Iris pigment epithelial cell (primary cell): ENCODE measurements around the gene SLC39A13.

ENCODE experiments used
- DNase-seq: peaks from one replicate; pipeline ENCODE4 v3.0.0-alpha.2; 2011; ENCODE audit warnings: low read depth

SLC39A13 gene

DNA sequence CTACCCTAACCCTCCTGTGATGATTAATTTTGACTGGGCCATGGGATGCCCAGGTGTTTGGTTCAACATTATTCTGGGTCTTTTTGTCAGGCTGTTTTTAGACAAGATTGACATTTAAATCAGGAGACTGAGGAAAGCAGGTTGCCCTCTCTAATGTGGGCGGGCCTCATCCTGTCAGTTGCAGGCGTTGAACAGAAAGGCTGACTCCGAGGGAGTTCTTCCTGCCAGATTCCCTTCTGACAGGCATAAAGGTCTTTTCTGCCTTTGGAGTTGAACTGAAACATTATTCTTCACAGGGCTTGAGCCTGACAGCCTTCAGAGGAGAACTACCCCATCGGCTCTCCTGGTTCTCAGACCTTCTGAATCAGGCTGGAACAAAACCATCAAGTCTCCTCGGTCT, 22.1 kb downstream of the SLC39A13 start:
- DNase-seq: no peak

DNA sequence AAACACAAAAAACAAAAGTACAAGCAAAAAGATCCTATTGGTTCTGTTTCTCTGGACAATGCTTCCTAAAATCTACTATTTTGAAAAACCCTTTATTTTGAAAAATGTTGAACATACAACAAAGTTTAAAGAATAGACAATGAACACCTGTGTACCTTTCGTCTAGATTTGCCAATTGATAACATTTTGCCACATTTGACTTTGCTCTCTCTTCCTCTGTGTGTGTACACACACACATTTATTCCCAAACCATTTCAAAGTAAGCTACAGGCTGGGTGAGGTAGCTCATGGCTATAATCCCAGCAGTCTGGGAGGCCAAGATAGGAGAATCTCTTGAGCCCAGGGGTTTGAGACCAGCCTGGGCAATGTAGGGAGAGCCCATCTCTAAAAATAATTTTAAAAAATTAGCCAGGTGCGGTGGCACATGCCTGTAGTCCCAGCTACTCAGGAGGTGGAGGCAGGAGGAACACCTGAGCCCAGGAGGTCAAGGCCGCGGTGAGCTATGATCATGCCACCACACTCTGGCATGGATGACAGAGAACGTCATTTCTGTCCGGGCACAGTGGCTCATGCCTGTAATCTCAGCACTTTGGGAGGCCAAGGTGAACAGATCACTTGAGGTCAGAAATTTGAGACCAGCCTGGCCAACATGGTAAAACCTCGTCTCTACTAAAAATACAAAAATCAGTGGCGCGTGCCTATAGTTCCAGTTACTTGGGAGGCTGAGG, 23.1 kb downstream of the SLC39A13 start:
- DNase-seq: no peak

DNA sequence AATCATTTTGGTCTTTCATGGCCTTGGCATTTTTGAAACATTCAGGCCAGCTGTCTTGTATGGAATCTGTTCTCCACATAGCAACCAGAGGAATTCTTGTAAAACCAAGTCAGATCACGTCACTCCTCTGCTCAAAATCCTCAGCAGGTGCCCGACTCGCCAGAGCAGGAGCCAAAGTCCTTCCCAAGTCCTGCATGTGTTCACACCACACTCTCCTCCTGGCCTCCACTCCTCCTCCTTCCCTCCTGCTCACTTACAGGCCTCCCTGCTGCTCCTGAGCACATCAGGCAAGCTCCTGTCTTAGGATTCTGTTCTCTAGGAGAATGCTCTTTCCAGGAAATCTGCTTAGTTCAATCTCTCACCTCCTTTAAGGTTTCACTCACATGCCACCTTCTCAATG, 24.8 kb downstream of the SLC39A13 start:
- DNase-seq: no peak

DNA sequence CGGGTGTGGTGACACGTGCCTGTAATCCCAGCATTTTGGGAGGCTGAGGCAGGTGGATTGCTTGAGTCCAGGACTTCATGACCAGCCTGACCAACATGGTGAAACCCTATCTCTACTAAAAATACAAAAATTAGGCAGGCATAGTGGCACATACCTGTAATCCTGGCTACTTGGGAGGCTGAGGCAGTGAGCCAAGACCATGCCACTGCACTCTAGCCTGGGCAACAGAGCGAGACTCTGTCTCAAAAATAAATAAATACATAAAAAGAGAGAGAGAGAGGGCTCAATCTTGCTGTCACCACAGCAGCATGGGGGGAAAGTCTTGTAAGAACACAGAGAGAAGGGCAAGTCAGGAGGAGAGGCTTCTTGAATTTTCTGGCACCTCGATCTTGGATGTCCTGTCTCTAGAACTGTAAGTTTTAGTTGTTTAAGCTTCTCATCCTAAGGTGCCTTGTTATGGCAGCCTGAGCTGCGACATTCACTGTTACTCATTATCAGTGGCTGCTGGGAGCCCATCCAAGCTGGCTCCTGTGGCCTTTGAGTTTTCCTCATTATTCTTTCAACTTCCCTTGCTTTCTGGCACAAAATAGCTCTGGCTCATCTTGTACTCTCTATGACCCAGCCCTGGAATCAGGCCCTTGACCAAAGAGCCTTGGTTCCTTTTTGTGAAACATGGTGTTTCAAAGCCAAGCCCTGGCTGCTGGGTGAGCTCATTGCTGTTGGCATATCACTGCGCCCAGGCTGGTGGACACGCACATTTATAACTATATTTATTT, 25.8 kb downstream of the SLC39A13 start:
- DNase-seq: no peak

DNA sequence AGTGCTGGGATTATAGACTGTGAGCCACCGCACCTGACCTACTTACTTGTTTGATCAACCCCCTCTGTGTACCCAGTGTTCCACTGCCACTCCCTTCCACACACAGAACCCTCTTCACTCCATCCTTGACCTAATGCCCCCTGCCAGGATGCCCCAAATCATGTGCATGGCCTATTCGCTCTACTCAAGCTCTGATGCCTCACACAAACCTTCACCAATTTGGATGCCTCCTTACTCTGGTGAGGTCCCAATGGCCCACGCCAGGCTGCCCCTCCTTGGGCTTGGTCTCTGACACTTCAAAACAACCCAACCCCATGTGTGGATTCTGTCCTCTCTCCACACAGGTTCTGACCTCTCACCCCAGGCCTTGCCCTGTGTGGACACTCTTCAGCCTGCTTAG, 27.3 kb downstream of the SLC39A13 start:
- no peak for DNase-seq

DNA sequence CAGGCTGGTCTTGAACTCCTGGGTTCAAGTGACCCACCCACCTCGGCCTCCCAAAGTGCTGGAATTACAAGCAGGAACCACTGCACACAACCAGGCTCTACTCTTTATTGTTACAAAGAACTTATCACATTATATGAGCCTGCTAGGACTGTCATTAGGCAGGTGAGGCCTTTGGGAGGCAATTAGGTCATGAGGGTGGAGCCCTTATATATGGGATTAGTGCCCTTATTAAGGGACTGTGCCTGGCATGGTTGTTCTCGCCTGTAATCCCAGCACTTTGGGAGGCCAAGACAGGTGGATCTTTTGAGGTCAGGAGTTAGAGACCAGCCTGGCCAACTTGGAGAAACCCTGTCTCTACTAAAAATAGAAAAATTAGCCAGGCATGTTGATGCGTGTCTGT, 28.3 kb downstream of the SLC39A13 start:
- no peak for DNase-seq

DNA sequence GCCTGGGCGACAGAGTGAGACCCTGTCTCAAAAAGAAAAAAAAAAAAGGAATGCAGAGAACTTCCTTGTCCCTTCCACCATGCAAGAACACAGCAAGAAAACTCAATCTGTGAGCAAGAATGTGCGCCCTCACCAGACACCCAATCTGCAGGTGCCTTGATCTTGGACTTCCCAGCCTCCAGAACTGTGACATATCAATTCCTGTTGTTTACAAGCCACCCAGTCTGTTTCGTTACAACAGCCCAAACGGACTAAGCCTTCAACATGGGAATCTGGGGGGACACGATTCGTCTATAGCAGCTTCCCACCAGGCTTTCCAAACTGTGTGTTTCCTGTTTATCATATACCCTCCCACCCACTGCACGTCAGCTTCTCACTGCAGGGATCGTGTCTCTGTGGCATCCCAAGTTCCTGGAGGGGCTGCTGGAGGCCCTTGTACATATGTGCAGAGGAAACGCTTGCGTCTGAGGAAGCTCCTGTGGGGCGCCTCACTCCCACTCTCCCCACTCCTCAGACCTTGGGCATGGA, 28.9 kb downstream of the SLC39A13 start:
- no peak for DNase-seq

DNA sequence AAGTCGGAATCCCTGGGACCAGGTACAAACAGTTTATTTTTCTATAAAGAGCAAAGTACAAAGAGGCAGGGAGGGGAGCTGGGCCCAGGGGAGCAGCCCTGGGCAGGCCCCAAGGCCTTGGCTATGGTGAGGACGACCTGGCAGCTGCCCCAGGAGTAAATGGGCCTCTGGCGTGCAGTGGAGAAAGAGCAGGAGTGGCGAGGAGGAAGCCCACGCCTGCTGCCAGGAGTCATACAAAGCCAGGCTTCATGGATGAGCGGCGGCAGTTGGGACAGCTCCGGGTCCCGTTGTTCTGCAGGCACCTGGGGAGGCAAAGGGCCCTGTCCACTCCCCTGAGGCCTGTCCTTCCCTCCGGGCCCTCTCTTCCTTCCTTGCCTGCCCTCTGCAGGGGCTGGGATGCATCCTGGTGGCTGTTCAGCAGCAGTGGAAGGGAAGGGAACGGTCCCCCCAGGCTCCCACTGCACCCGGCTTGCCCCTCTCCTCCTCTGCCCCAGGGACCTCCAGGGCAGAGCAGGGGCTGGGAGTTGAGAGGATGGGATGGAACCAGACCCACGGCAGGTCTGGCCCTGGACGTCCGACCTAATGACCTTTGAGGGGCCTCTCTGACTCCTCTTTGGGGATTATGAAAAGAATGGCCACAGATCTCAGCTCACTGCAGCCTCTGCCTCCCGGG, 29.5 kb downstream of the SLC39A13 start:
- DNase-seq: no peak

DNA sequence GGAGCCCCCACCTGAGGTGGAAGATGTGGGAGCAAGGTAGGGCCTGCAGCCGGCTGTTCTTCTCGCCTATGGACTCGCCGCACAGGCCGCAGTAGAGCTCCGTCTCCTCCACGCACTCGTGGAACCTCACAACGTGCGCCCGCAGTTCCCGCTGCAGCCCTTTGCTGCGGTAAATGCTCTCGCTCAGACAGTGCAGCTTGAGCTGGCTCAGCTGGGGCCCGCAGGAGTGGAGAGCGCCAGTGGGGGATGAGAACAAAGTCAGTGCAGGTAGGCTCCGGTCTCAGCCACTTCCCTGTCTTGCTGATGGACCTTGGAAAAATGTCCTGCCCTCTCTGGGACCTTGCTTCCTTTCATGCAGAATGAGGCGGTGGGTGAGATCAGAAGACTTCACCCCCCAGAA, 30.3 kb downstream of the SLC39A13 start:
- DNase-seq: no peak

DNA sequence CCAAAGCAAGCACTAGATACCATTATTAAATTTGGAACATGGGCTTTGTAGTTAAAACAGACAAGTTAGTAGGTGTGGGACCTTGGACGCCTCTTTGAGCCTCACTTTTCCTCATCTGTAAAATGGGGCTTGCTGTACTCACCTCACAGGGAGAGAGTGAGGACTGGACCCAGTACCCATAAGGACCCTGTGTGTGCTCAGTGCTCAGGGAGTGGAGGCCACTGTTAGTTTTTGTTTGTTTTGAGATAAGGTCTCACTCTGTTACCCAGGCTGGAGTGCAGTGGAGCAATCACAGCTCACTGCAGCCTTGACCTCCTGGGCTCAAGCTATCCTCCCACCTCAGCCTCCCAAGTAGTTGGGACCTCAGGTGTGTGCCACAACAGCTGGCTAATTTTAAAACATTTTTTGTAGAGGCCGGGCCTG, 31.7 kb downstream of the SLC39A13 start:
- no peak for DNase-seq

DNA sequence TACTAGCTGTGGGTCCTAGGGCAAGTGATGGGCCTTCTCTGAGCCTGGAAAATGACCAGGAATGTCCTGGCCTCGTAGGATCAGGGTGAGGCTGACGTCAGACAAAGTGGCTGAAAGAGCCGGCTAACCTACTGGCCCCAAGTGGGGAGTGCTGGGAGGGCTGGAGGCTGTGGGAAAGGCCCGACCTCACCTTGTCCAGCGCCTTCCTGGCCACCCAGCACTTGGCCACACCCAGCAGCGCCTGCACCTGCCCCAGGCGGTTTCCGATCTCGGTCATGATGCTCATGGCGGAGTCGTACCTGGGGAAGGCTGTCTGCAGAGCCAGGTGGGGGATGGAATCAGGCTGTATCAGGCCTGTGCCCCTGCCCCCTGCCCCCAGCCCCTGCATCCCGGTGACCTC, 33.0 kb downstream of the SLC39A13 start:
- DNase-seq: no peak

DNA sequence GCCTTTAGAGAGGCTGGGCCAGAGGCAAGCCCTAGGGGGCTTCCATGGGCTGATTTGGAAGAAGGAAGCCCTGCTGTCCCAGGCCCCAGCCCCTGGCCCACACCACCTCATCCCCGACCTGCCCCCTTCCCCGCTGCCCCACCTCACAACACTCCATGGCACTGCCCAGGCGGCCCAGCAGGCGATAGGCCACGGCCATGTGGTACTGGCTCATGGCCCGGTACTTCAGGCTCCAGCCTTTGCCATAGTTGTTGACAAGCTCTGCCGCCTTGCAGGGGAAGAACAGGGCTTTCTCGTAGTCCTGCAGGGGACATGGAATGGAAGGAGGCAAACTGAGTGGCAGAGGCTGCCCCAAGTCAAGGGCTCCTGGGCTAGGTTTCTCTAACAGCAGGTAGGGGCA, 34.1 kb downstream of the SLC39A13 start:
- DNase-seq: no peak

DNA sequence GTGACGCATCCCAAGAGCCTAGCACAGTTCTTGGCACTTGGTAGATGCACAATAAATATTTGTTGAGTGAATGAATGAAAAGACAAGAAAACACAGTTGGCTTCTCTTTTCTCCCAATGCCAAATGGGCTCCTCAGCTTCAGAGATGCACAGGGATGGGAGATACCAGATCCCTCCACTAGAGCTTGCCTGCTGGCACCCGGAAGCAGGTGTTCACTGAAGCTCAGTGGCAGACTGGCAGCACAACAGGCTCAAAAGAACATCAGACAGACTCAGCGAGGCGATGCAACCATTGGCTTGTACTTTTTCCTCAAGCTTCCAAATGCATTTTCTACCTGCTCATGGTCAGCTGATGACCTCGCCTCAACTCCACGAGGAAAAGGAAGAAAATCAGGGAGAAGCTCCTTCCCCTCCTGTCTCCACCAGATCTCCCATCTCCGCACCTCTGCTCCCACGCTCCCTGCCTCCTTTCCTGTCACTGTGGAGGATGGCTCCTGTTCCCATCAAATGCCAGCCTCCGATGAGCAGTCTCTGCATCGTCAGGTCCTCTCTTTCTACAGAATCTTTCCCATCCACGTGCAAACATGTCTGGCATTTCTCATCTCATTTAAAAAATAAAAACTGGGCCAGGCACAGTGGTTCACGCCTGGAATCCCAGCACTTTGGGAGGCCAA, 34.8 kb downstream of the SLC39A13 start:
- no peak for DNase-seq

DNA sequence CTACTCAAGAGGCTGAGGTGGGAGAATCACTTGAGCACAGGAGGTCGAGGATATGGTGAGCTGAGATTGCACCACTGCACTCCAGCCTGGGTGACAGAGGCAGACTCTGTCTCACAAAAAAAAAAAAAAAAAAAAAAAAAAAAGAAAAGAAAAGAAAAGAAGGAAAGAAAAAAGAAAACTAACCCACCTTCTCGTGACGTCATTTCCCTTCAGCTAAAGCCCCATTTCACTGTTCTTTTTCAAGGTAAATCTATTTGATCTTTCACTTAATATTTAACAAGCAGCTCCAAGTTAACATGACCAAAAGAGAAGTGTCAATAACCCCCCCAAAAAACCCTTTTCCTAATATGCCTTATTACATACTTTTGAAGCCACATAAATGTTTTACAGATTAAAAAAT, 35.4 kb downstream of the SLC39A13 start:
- no peak for DNase-seq

DNA sequence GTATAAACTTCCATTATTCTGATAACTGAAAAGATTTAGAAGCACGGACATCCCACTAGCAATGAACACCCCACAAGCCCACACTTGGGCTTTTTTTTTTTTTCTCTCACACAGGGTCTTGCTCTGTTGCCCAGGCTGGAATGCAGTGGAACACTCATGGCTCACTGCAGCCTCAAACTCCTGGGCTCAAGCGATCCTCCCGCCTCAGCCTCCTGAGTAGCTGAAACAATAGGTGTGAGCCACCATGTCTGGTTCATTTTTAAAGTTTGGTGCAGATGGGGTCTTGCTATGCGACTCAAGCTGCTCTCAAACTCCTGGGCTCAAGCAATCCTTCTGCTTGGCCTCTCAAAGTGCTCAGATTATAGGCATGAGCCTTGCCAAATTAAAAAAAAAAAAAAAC, 37.5 kb downstream of the SLC39A13 start:
- no peak for DNase-seq

DNA sequence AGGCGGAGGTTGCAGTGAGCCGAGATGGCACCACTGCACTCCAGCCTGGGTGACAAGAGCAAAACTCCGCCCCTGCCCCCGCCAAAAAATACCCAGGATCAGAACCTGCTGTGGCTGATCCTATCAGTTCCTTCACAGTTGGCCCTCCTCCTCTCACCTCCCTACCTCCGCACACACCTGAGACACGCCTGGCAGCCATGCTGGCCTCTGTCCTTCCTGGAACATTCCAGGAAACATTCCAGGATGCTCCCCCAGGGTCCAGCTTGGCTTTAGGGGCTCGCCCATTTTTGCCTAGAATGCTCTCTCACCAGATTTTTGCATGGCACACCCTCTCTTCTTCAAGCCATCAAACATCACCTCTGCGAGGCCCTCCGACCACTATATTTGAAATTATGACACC, 38.4 kb downstream of the SLC39A13 start:
- no peak for DNase-seq

DNA sequence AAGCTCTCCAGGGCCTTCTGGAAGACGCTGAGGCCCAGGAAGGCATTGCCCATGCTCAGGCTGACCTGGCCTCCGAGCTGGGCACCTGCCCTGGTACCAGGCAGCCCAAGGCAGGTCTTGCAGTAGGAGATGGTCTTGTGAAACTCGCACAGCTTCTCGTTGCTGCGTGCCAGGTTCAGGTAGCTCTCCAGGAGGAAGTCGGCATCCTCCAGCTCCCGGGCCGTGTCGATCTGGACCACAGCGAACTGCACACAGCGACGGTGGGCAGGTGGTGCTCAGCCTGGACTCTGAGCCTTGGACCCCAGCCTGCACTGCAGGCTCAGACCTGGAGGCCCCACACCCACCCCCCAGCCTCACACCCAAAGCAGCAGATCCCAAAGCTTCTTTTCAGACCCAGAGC, 39.5 kb downstream of the SLC39A13 start:
- no peak for DNase-seq

DNA sequence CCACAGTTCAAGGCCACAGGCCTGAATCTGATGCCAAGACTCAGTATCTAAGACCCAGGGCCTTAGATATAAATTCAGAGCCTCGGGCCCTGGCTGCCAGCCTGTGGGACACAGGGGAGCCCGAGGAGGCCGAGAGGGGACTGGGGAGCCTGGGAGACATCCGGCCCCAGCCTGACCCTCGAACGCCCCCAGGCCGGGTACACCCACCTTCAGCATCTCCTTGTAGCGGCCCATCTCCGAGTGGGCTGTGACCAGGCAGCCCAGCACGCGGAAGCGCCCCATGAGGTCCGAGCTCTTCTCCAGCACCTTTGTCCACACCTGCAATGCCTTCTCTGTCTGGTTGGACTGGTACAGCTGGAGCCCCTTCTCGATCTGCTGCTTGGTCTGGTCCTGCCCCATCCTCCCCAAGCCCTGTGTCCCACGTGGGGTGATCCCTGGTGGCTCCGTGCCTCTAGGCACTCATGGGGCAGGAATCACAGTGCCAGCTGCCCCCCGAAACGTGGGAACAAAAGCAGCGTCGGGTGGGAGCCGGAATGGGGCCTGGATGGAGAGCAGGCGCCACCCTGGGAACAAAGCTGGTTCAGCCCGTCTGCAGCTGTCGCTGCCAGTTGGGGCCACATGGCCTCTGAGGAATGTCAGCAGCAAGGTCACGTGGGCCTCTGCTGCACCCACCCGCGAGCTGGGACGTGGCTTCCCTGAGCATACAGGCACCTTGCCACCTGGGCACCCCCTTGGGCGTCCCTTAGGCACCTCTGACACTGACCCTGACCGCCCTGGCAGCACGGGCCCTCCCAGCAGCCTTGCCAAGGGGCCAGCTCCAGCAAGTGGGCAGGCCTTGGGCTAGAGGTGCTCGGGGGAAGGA, 40.4 kb downstream of the SLC39A13 start, which contains the start of gene RAPSN:
Gene RAPSN (minus strand): TSS at position 571 of the 862 bp plus-strand sequence. CDS start 172 bp downstream, at position 399.
- no peak for DNase-seq

DNA sequence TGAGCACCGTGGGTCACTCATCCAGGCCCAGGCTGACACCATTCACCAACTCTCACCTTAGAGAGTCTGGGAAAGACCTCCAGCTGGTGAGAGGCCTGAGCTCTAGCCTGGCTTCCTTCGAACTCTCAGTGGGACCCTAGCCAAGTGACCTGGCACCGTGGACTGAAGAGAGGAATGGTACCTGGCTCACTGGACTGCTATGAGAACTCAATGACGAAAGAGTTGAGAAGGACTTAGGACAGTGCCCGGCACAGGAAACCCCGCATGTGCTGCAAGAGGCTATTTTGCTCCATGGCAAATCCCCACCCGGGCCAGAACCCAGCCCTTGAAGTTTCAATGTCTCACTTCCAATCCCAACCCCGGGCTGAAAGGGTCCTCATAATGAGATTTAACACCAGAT, 41.2 kb downstream of the SLC39A13 start:
- DNase-seq: no peak

DNA sequence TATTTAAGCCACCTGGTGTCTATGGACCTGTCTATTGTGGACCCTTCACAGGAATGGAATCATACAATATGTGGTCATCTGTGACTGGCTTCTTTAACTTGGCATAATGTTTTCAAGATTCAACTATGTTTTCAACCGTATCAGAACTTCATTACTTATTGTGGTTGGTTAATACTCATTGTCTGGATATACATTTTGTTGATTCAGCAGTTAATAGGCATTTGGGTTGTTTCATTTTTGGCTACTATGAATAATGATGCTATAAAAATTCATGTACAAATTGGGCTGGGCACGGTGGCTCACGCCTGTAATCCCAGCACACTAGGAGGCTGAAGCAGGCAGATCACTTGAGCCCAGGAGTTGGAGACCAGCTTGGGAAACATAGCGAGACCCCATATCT, 43.0 kb downstream of the SLC39A13 start:
- DNase-seq: no peak

DNA sequence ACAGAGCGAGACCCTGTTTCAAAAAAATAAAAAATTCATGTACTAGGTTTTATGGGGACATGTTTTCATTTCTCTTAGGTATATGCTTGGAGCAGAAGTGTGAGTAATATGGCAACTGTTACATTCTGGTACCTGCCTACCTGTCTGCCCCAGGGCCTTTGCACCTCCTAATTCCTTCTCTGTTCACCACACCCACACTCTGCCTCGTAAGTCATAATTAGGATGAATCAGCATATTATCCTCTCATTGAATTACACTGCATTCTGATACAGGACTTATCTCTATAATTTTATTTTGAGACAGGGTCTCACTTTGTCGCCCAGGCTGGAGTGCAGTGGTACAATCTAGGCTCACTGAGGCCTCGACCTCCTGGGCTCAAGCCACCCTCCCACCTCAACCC, 43.6 kb downstream of the SLC39A13 start:
- DNase-seq: no peak
